Activated CD8-positive, alpha-beta memory T cell treated with anti-CD3 and anti-CD28 coated beads, Interleukin-2, amount 50 U/mL, for 24 hours (primary cell): Measurements from ENCODE around the gene JPH4.

ENCODE experiments used
- DNase-seq: peaks from one replicate; pipeline ENCODE4 v3.0.0-alpha.2; 2020; ENCODE audit errors: extremely low read depth

JPH4 gene

DNA sequence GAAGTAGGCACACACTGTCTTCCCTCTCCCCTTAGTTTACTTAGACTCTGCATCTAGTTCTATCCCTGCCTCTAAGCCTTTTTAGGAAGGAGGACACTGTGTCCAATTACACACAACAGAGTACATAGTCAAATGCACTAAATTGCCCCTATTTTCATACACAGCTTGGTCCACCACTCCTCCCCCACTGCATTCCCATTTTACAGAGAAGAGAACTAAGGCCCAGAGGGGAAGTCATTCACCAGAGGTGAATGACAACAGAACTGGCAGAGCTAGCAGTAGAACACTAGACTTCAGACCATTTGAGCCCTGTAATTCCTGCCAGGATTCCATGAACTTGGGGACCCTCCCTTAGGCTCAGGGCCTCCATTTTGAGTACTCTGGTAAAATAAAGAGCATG, 1.1 kb upstream of the JPH4 start:
- DNase-seq, result no peak

DNA sequence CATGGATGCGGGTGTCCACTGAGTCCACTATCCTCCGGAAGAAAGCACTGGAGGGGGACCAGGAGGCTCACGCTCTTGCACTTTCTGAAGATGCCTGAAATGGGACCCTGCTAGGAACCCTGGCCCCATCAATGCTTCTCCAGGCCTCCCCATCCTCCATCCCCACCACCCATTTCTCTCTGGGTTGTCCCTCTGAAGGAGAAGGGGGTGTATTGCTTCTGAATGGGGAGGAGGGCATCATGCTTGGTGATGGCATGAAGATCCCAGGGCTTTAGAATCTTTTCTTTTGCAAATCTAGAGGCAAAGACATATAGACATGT, 681 bp upstream of the JPH4 start:
- no peak for DNase-seq

DNA sequence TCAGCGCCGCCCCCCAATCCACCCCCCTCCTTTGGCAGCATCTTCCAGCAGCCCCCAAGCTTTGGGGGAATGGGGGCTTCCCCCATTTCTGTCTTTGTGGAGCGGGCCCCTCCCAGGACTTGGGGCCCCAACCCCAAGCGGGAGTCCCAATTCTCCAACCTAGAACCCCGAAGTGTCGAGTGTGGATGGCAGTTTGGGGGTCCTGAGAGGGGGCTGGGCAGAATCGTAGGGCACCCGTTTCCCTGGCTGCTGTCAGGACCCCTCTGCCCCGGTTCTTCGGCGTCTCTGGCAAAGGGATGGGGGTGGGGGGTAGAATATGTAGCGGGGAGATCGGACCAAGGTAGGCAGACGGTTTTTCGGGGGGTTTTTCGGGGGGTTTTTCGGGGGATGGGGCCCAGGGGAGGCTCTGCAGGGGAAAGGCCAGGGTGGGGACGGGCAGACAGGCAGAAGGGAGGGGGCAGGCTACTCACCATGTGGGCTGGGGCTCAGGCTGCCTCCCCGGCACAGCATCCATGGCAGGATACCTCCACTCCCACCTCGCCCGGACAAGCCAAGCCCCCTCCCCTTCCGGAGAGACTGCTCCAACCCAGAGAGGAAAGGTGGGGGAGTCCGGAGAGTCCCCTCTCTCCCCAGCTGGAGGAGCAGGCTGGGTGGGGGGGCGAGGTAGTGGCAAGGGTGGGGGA, 739 bp downstream of the JPH4 start:
- DNase-seq, result no peak

DNA sequence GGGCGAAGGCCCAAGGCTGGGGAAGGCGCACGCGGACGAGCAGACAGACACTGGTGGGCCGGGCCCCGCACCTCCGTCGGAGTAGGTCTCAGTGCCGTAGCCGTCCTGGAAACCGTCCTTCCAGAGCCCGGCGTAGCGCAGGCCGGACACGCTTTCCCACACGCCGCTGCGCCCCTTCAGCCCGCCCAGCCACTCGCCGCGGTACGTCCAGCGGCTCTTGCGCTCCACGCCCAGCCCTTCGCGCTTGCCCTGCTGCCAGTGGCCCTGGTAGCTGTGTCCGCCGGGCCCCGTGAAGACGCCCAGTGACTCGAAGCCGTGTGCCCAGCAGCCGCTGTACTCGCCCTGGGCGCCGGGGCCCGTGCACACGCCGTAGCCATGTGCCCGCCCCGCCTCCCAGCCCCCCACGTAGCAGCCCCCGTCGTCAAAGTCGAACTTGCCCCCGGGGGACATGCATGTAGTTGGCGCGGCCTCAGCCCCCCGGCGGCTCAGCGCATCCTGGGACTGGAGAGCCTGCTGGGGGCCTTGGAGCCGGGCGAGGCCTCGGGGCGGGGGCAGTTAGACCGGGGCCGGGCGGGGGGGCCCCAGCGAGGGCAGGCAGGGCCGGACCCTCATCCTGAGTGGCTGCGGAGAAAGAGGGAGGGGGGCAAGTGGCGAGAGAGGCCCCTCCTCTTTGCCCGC, 1.4 kb downstream of the JPH4 start:
- DNase-seq, result no peak

DNA sequence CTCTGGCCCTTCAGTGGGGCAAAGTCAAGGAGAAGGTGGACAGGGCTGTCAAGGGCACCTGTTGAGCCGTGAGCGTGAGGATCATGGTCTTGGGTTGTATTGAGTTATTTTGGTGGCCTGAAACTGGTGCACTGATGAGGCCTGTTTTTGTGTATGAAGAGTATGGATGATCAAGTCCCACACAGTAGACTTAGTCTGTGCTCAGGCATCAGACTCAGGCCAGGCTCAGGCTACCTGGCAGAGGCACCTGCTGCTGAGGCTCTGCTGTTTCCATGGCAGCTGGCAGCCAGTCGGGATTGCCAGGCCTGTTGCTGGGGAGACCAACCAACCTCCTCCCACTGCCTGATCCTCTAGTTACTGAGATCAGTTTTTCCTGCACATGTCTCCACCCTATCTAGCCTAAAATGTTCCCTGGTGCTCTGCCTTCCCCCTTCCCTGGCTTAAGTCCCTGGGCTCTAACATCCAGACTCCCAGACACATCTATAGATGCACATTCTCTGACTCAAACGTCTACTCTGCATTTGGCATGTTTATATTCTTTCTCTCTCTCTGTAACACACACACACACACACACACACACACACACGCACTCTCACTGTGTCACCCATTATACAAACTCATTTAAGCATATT, 5.1 kb downstream of the JPH4 start:
- DNase-seq, result no peak

DNA sequence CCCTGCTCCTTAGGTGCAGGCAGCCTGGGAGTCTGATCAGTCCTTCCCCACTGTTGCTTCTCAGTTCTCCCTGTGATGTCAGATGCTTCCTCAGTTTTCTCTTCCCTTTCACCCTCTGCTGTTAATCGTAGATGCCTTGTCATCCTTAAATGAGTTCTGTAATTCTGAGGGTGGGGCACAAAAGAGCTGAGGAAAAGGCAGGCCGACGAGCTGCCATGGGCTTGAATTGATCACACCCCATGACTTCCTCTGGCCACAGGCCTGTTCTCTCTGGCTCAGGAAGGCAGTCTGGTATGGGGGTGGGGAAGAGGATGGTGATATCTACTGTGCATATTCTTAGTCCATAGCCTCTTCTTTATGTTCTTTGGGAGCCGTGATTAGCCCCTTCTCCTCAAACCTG, 5.8 kb downstream of the JPH4 start:
- DNase-seq, result no peak

DNA sequence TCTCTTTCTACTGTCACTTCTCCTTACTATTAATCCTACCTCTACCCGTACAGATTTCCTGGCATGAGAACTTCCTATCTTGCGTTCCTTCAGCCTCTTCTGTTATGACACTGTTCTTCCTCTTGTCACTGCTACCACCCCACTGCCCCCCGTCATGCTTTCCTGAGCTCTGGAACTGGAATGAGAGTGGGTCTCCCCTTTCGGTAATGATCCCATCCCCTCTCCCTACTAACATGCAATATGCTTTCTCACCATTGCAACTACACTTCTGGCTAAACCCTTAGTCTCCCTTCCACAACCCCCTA, 6.1 kb downstream of the JPH4 start:
- DNase-seq, result no peak

DNA sequence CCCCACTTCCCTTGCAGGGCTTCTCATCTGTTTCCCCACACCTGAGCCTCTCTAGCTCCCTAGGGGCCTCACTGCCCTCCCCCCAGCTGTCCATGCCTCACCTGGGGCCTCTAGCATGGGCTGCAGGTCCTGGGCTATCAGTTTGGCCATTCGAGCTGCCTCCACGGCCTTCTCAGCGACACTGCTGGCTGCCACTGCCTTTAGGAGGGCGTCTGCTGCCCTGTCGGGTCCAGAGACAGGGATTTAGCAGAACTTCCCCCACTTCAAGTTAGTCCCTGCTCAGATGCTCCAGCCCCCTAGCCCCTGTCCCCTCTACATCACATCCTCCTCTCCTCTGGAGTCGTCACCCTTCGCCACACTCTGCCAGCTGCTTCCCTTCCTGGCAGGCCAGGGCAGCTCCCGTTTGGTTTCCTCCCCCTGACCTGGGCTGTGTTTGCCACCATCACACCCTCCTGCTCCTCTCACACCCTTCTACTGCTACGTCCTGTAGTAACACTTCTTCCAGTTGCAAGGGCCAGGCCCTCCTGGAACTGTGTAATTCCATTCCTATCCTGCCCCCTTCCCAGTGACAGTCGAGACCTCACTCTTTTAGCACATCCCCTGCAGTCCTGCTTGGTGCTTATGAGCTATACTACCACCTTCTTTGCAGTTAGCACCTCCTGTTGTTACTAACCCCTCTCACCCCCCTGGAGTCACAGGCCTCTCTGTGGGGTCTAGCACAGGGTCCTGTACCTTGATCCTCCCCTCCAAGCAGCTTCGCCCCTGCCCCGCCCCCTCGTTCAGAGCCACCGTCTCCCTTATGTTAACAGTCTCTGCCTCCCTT, 6.7 kb downstream of the JPH4 start:
- DNase-seq, result no peak

DNA sequence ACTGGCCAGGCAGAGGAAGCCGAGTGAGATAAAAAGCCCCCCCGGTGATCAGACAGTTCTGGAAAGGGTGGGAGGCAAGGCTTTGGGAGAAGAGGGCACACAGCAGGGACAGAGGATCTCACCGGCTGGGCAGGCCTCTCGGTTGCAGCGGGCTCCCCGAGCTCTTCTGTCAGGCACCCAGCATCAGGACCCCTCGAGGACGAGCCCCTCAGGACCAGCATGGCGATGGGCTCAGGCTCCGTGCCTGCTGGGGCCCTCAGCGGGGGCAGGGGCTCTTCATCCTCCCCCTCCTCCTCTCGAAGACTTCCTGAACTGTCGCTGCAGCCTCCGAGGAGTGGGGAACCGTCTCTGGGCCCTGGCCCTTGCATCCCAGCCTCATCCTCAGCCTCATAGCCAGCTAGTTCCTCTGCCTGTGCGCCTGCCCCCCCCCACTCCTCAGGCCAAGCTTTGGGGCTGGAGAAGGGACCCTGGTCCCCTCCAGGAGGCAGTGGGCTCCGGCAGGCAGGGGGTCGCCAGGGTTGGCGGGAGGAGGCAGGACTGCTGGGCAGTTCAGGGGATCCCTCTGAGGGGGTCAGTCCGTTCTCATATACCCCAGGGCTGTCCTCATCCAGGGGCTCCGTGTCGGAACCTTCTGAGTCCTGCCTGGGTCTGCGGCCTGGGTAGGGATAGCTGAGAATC, 7.6 kb downstream of the JPH4 start:
- no peak for DNase-seq

DNA sequence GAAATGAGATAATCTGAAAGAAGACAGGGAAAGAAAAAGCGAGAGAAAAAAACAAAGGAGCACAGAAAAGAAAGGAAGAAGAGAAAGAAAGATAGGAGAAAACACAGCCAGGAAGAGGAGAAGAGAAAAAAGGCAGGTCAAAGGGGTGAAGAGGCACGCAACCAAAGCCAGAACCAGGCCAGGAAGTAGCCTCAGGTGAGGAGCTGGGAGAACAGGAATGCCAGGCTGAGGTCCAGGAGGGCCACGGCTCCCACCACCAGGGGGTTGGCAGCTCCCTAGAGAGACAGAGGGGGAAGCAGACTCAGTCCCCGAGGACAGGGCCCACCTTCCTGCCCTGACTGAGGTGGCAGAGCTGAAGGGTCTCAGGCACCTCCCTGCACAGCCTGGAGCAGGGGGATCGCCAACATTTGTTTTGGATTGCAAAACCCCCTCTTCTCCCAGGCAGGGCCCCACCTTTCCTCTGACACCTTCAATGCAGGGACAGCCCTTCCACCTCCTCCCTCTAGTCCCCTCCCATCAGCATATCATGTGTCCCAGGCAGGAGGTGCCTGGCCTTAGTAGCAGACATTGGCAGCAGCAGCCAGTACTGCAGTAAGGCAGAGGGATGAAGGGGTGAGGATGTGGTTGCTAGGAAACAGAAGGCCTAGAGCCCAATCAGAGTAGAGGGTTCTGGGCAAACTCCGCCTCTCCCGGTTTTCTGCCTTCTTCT, 9.0 kb downstream of the JPH4 start:
- no peak for DNase-seq

DNA sequence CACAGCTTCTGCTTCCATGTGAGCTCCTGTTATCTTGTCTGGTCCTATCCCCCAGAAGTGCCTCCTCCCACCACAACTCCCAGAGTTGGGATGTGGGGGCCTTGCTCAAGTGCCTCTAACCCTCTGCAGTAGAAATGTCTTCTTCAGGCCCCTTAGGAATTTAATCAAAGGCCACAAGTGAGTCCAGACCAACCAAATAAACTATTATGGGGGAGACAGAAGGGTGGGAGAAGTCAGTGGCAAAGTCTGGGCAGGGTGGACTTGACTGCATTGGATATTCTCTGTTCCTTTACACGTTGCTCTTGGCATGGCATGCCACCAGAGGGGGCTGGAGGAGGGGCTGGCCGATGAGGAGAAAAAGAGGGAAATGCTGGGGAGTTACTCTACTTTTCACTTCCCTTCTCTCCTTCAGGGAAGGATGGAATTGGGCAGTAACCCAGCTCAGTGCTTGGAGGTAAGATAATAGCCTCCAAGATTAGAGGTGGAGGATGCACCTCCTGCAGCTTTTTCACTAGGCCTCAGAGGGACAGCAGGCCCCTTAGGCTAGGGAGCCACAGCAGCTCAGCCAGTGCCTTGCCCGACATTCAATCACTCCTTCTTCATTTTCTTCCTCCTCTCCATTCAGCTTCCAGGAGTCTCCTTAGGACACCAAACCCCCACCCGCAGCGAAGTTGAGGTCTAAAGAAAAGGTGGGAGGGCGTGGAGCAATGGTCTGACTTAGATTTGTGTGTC, 9.8 kb downstream of the JPH4 start:
- DNase-seq, result no peak

DNA sequence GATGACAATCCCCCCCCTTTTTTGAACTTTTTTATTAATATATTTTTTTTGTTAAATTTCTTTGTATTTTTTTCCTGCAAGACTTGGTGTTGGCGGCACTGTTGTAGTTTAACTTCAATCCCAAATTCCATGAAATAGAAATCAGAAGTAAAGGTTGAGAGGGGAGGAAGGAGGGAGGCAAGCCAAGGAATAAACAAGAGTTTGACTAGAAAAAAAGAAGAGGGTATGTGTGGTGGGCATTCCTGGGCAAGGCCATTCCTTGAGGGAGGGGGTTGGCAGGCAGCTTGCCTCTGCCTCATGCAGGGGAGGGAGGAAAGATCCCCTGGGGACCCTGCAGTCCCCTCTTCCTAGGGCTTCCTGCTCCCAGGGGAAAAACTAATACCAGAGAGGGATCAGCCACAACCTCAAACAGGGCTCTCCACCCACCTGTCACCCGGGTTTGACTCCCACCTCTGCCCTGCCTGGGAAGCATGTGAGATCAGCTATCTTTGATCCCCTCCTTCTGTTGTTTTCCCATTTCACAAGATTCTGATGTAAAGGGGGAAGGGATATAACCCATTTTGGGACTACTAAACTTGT, 10.5 kb downstream of the JPH4 start:
- DNase-seq, result no peak

DNA sequence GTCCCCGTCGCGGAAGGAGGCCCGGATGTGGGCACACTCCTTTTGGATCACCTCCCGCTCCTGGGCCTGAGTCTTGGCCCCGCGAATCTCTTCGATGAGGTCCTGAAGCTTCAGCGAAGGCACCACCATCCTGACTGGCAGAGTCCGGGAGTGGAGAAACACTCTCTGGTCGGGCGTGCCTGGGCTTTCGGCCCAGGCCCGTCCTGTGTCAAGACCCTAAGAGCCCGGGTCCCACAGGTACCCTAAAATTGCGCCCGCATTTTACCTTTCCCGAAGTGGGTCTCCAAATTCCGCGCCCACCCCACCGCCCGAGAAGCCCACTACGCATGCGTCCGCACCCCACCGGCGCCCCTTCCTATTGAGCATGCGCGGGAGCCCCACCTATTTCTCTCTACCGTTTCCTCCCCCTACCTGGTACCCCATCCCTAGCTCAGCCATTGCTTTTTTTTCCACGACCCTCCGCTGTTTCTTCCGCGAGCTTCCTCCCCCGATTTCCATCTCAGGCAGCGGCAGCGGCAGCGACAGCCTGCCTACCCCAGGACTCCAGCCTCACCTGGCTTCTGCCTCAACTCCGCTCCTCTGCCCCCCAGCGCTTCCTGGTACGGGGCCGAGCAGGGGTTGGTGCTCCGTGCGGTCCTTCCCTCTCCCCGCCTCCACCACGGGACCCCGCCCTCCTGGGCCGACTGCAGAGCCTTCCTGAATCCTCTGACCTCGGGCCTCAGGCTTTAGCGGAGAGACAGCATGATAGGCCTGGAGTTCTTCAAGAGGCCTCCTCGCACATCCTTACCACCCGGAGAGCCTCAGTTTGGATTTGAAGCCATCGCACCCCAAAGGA, 11.2 kb downstream of the JPH4 start, which contains the start of gene AP1G2:
Gene AP1G2 (minus strand): TSS at position 606 of the 835 bp plus-strand sequence. CDS start 477 bp downstream, at position 129.
- DNase-seq, result peak; percentile 69

DNA sequence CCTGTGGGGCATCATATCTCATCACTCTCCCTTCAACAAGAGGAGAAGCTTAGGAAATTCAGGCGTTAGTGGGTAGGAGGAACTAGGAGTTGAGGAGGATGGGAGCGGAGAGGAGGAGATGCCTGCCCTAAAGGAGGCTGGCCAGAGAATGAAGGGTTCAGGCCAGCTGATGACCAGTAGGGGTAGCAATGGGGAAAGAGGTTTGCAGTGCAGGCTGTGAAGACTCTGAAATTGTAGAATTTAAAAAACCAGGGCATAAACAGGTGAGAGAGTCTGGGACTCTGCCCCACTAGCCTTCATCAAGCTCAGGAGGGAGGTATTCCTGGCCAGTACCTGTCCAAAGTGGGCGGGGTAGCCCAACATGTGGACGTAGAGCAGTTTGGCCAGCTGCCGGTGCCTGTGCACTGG, 11.8 kb downstream of the JPH4 start:
- no peak for DNase-seq

DNA sequence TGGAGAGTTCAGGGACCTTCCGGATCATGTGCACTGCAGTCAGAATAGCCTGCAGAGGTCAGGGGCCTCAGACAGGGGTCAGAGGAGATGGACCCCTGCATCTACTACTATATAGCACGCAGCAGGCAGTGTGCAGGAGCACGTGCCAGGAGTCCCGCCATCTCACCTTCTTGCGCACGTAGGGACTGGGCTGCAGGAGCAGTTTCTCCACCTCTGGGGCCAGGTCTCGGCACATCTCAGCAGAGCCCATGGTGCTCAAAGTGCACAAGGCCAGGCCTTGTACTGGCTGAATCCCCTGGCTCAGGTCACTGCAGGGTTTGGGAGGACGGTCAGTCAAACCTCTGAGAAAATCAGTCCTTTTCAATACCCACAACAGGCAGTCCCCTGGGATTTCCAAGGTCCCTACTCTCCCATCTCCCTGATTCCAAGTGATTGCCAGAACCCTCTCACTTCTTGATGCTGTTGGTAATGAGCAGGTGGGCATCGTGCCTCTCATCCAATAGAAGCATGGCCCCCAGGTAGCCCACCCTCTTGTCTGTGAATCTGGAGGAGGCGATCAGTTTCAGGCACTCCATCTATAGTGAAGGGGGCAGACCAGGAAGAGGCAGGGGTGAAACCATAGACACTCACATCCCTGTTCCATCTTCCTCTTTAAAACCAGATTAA, 12.3 kb downstream of the JPH4 start:
- DNase-seq, result no peak

DNA sequence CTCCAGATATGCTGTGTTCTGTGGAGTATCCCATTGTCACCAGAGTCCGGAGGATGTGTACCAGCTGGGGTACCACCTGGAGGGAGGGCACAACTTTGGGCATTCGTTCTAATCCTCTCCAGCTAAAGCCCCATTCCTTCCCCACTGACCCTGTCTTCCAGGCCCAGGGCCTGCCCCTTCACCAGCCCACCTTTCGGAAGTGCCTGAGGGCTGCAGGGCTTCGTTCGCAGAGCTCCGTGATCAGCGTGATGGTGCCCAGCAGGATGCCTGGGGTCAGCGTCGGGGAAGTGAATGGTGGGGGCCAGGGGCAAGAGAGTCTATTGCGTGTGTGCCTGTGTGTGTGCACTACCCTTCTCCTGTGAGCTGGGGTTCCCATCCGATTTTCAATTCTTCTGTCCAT, 13.0 kb downstream of the JPH4 start:
- no peak for DNase-seq

DNA sequence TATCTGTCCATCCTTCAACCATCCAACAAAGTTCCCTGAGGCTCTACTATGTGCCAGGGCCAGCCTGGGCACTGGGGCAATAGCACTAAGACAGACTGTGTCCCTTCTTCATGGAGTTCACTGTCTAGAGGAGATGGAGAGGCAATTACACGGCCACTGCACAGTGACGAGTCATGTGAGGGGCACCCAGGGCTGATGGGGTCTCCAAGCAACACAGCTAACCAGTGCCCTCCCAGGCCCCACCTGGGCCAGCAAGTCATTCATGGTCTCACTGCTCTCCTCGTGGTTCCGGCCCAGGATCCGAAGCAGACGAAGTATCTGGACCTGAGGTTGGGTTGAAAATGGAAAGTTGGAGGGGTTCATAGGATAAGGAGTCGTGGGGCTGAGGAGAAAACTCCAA, 13.7 kb downstream of the JPH4 start:
- no peak for DNase-seq

DNA sequence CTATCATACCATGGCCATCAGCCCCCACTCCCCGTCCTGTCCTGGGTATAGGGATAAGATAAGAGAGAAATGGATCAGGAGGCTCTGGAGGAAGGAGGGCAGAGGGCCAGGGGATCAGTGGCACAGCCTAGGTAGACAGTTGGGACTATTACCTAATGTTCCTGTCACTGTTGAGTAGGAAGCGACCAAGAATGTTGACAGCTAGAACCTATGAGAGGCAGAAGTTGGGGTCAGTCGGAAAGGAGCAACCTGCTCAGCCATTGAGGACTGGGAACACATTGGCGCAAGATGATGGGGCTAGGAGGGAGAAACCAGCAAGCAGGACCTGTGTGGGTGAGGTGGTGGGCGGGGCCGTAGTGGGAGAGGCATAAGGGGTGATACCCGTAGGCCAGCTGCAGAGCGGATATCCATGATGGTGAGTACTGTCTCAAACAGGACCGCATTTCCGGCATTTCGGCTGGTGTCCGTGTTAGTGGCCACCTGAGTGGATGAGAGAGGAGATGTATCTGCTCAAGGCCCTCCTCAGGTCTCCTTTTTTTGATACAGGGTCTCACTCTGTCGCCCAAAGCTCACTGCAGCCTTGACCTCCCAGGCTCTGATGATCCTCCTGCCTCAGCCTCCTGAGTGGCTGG, 14.3 kb downstream of the JPH4 start:
- no peak for DNase-seq
